H1 (cell line): ENCODE measurements around the gene MYF5. TPM values are rescaled to one million over a fixed set of nuclear protein-coding genes. Genes with fewer than 3 reads are reported as not detected.

Experiments
- BRCA1 ChIP-seq: IDR thresholded peaks from 2 replicates; pipeline ENCODE4 v1.6.1; 2012; ENCODE audit warnings: low read depth, low read length, improper control_type of control experiment
- CHD7 ChIP-seq: fragments of 300-600 bp; sonication (generic); IDR thresholded peaks from 2 replicates; pipeline ENCODE4 v1.7.1; 2012; ENCODE audit warnings: low read length, moderate library complexity, mild to moderate bottlenecking, inconsistent platforms; ENCODE audit not compliant: insufficient replicate concordance
- EGR1 ChIP-seq: IDR thresholded peaks from 2 replicates; pipeline ENCODE4 v1.6.1; 2011; ENCODE audit warnings: low read depth, low read length, borderline replicate concordance
- MAX ChIP-seq: IDR thresholded peaks from 2 replicates; pipeline ENCODE4 v1.6.1; 2012; ENCODE audit warnings: inconsistent platforms
- POLR2AphosphoS5 ChIP-seq: IDR thresholded peaks from 2 replicates; pipeline ENCODE4 v1.6.1; 2011; ENCODE audit warnings: low read depth, low read length
- SP4 ChIP-seq: IDR thresholded peaks from 2 replicates; pipeline ENCODE4 v1.6.1; 2012; ENCODE audit warnings: low read length, inconsistent platforms
- TAF1 ChIP-seq: IDR thresholded peaks from 2 replicates; pipeline ENCODE4 v1.6.1; 2011; ENCODE audit warnings: mild to moderate bottlenecking, low read depth, low read length
- polyA plus RNA-seq, 7 experiments: library from polyadenylated mRNA; depleted of rRNA in 3 of 7; stranded (reverse) in 5 of 7; unstranded in 2 of 7; fragments of >200 nt in 5 of 7; fragments of 200-250 nt in 2 of 7; gene quantifications; 1 replicate in 5 of 7; 2 replicates in 1 of 7; 4 replicates in 1 of 7; pipeline versions ENCODE4 v1.2.1 to v1.2.3, GENCODE V29; 2011 to 2013; ENCODE audit warnings: missing spikeins in 2 of 7, mixed read lengths in 2 of 7
- total RNA-seq: library from RNA; stranded (reverse); fragmentation: NEBNext Ultra II Directional; extraction: Animal tissue kit (Norgen Biotek cat#: 25700); gene quantifications from 2 replicates; pipeline ENCODE4 v1.2.1, GENCODE V29; 2021
- TF ChIP-seq, protein P1 (sequence below): IDR thresholded peaks from 2 replicates; pipeline ENCODE4 v1.6.1; 2011; ENCODE audit warnings: low read depth, mild to moderate bottlenecking, low read length; ENCODE audit not compliant: insufficient read depth

Gene MYF5
- total and polyA plus RNA-seq, 2 of the 8 experiments (the other 6 are each of a cell fraction or from before 2014, with no cell fraction given): 0.09 TPM; not detected in 1

GRCh38 chr12:80754274-80754673, 37.6 kb downstream of the MYF5 start (continued):
- TF ChIP-seq CHD7 (no peak), EGR1 (no peak), SP4 (no peak), POLR2AphosphoS5 (no peak), TAF1 (no peak), MAX (no peak), BRCA1 (no peak)
- TF ChIP-seq, protein P1, sequence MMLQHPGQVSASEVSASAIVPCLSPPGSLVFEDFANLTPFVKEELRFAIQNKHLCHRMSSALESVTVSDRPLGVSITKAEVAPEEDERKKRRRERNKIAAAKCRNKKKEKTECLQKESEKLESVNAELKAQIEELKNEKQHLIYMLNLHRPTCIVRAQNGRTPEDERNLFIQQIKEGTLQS: no peak
